Fibroblast of lung (primary cell): ENCODE results near the gene SNRNP25. TPM values are rescaled to one million over a fixed set of nuclear protein-coding genes. Genes with fewer than 3 reads are reported as not detected.
"Not testable (repeated sequence)": the region's sequence is repeated elsewhere in the genome, so short reads cannot be mapped to it uniquely, and the experiment has no call there.

Source experiments
- DNase-seq, 2 donors: peaks; one replicate each; pipeline versions ENCODE4 v3.0.0 to v3.0.0-alpha.2; 2010; ENCODE audit warnings: low read depth in 2 of 2
- H2AFZ ChIP-seq: 2 replicates; pipeline ENCODE4 v1.5.1; 2012; ENCODE audit warnings: low read length, control low read depth, inconsistent platforms
- H3K27ac ChIP-seq: 2 replicates; pipeline ENCODE4 v1.5.1; 2011; ENCODE audit warnings: low read length, control low read depth; ENCODE audit not compliant: insufficient read depth
- H3K27me3 ChIP-seq: 2 replicates; pipeline ENCODE4 v1.5.1; 2011; ENCODE audit warnings: mild to moderate bottlenecking, low read length; ENCODE audit not compliant: control insufficient read depth, insufficient read depth
- H3K36me3 ChIP-seq: 2 replicates; pipeline ENCODE4 v1.5.1; 2011; ENCODE audit warnings: low read length; ENCODE audit not compliant: control insufficient read depth, insufficient read depth
- H3K4me1 ChIP-seq: 2 replicates; pipeline ENCODE4 v1.5.1; 2011; ENCODE audit warnings: low read length; ENCODE audit not compliant: control insufficient read depth, insufficient read depth; ENCODE audit errors: extremely low read depth
- H3K4me2 ChIP-seq: 2 replicates; pipeline ENCODE4 v1.5.1; 2011; ENCODE audit warnings: low read length, control low read depth; ENCODE audit not compliant: insufficient read depth; ENCODE audit errors: extremely low read depth
- H3K4me3 ChIP-seq, 4 experiments: fragments of 200-600 bp in 1 of 4; sonication (generic) in 1 of 4; replicated peaks in 1 of 4; 2 replicates each; pipeline ENCODE4 v1.5.1; 2011 to 2016; ENCODE audit warnings: low read length in 4 of 4, low read depth in 3 of 4, mild to moderate bottlenecking in 3 of 4, control low read depth in 2 of 4, inconsistent platforms in 1 of 4, mixed read lengths in 1 of 4; ENCODE audit not compliant: insufficient read depth in 1 of 4; ENCODE audit errors: control extremely low read depth in 1 of 4
- H3K79me2 ChIP-seq: 2 replicates; pipeline ENCODE4 v1.5.1; 2012; ENCODE audit warnings: mild to moderate bottlenecking, low read length, inconsistent platforms; ENCODE audit not compliant: control insufficient read depth, insufficient read depth
- H3K9ac ChIP-seq: 2 replicates; pipeline ENCODE4 v1.5.1; 2011; ENCODE audit warnings: mild to moderate bottlenecking, low read length, control low read depth; ENCODE audit not compliant: insufficient read depth
- H3K9me3 ChIP-seq: 2 replicates; pipeline ENCODE4 v1.5.1; 2012; ENCODE audit warnings: low read depth, low read length; ENCODE audit not compliant: control insufficient read depth, insufficient read depth
- H4K20me1 ChIP-seq: 2 replicates; pipeline ENCODE4 v1.5.1; 2011; ENCODE audit warnings: low read length; ENCODE audit not compliant: control insufficient read depth, insufficient read depth; ENCODE audit errors: extremely low read depth
- EZH2 ChIP-seq: IDR thresholded peaks from 2 replicates; pipeline ENCODE4 v1.5.1; 2012; ENCODE audit warnings: low read length, control low read depth, mild to moderate bottlenecking; ENCODE audit errors: missing control alignments
- polyA plus RNA-seq, 2 donors: library from polyadenylated mRNA; depleted of rRNA in 1 of 2; stranded (reverse) in 1 of 2; unstranded in 1 of 2; fragments of >200 nt; gene quantifications; 2 replicates each; pipeline ENCODE4 v1.2.1, GENCODE V29; 2011 to 2012; ENCODE audit warnings: missing spikeins in 1 of 2
- total RNA-seq: library from RNA; depleted of rRNA; stranded (reverse); fragments of >200 nt; gene quantifications from 2 replicates; pipeline ENCODE4 v1.2.1, GENCODE V29; 2014
- TF ChIP-seq, protein P1 (sequence below), 2 donors: IDR thresholded peaks in 1 of 2; conservative IDR thresholded peaks in 1 of 2; 1 replicate in 1 of 2; 2 replicates in 1 of 2; pipeline ENCODE4 v1.5.1; 2011 to 2012; ENCODE audit warnings: low read length in 2 of 2, control low read depth in 1 of 2, inconsistent platforms in 1 of 2, low read depth in 1 of 2, mild to moderate bottlenecking in 1 of 2

Gene SNRNP25
- total and polyA plus RNA-seq, 2 donors (not counting 1 experiment from before 2014, with no cell fraction given) = 20.5 to 25.9 TPM

GRCh38 chr16:45454-45853, 8.2 kb upstream of the SNRNP25 start:
- H3K9ac ChIP-seq = no peak overlapping the region
- H3K79me2 ChIP-seq = no peaks in the 10 kb centered on the region
- no peaks in the 10 kb centered on the region for H3K4me1 ChIP-seq
- DNase-seq = no peak
- no peaks in the 10 kb centered on the region for H4K20me1 ChIP-seq
- peaks cover 6% of the 10 kb centered on the region for H3K36me3 ChIP-seq
- H3K27me3 ChIP-seq = no peaks in the 10 kb centered on the region
- H3K27ac ChIP-seq = no peak overlapping the region
- no peak overlapping the region for H3K4me3 ChIP-seq
- no peak overlapping the region for H3K4me2 ChIP-seq
- H3K9me3 ChIP-seq = no peaks in the 10 kb centered on the region
- H2AFZ ChIP-seq = no peak overlapping the region
- no peak for TF ChIP-seq EZH2
- TF ChIP-seq, protein P1, sequence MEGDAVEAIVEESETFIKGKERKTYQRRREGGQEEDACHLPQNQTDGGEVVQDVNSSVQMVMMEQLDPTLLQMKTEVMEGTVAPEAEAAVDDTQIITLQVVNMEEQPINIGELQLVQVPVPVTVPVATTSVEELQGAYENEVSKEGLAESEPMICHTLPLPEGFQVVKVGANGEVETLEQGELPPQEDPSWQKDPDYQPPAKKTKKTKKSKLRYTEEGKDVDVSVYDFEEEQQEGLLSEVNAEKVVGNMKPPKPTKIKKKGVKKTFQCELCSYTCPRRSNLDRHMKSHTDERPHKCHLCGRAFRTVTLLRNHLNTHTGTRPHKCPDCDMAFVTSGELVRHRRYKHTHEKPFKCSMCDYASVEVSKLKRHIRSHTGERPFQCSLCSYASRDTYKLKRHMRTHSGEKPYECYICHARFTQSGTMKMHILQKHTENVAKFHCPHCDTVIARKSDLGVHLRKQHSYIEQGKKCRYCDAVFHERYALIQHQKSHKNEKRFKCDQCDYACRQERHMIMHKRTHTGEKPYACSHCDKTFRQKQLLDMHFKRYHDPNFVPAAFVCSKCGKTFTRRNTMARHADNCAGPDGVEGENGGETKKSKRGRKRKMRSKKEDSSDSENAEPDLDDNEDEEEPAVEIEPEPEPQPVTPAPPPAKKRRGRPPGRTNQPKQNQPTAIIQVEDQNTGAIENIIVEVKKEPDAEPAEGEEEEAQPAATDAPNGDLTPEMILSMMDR (conservative IDR thresholded peaks at IDR 0.05 in 1 of 2, IDR thresholded peaks at IDR 0.05 in 1 of 2; ENCODE audit: low read depth in 1 of 2, low read length in 2 of 2) = no peak

GRCh38 chr16:46510-46909, 7.1 kb upstream of the SNRNP25 start:
- H2AFZ ChIP-seq, H3K4me1 ChIP-seq: not testable (repeated sequence)

GRCh38 chr16:47234-47633, 6.4 kb upstream of the SNRNP25 start:
- peaks cover 4% of the 10 kb centered on the region for H3K36me3 ChIP-seq
- no peak overlapping the region for H3K27ac ChIP-seq
- no peaks in the 10 kb centered on the region for H4K20me1 ChIP-seq
- peaks cover 5% of the 10 kb centered on the region for H3K79me2 ChIP-seq
- H3K27me3 ChIP-seq = no peaks in the 10 kb centered on the region
- no peak for DNase-seq
- H3K4me2 ChIP-seq = no peak overlapping the region
- TF ChIP-seq EZH2 = no peak
- TF ChIP-seq, protein P1 (conservative IDR thresholded peaks at IDR 0.05 in 1 of 2, IDR thresholded peaks at IDR 0.05 in 1 of 2; ENCODE audit: low read depth in 1 of 2, low read length in 2 of 2) = no peak
- no peak overlapping the region for H2AFZ ChIP-seq
- H3K9me3 ChIP-seq = no peaks in the 10 kb centered on the region
- H3K4me1 ChIP-seq = no peaks in the 10 kb centered on the region
- no peak overlapping the region for H3K9ac ChIP-seq
- H3K4me3 ChIP-seq = no peak overlapping the region

More at GRCh38 chr16:46510-46909, 7.1 kb upstream of the SNRNP25 start:
- H3K4me3 ChIP-seq, H3K79me2 ChIP-seq, H3K36me3 ChIP-seq, DNase-seq, H3K4me2 ChIP-seq, H3K9ac ChIP-seq, H3K27me3 ChIP-seq, H4K20me1 ChIP-seq, H3K27ac ChIP-seq, H3K9me3 ChIP-seq: not testable (repeated sequence)
